Pancreas (tissue), 10 donors: ENCODE measurements around the gene NSD1. TPM values are rescaled to one million over a fixed set of nuclear protein-coding genes. Genes with fewer than 3 reads are reported as not detected.
"Not testable (repeated sequence)": the region's sequence is repeated elsewhere in the genome, so short reads cannot be mapped to it uniquely, and the experiment has no call there.

ENCODE experiments used
- ATAC-seq, 4 donors: fragments of 200-7000 bp; cut with Tn5 transposase; one replicate each; pipeline versions ENCODE4 v1.8.0 to v1.9.1; 2020; ENCODE audit warnings: mild to moderate bottlenecking in 4 of 4, moderate library complexity in 4 of 4
- DNase-seq, 6 donors: peaks; one replicate each; pipeline ENCODE4 v3.0.0-alpha.2; 2020
- FAIRE-seq: peaks from 2 replicates; lab custom pipeline; 2012; peaks lifted over from hg19 to GRCh38; lab: Jason Lieb, UNC
- H3K27ac ChIP-seq, 4 donors: fragments of 200-600 bp; sonication (generic); 1 replicate in 3 of 4; 2 replicates in 1 of 4; pipeline versions ENCODE4 v1.5.0 to v1.8.0; 2020
- H3K27me3 ChIP-seq, 4 donors: fragments of 200-600 bp; one replicate each; pipeline ENCODE4 v1.8.0; 2021
- H3K36me3 ChIP-seq, 3 donors: fragments of 200-600 bp; sonication (generic) in 1 of 3; one replicate each; pipeline versions ENCODE4 v1.5.0 to v1.8.0; 2020 to 2021
- H3K4me1 ChIP-seq, 3 donors: fragments of 200-600 bp; one replicate each; pipeline ENCODE4 v1.8.0; 2021
- H3K4me3 ChIP-seq, 4 donors: fragments of 200-600 bp; sonication (generic) in 2 of 4; one replicate each; pipeline versions ENCODE4 v1.5.0 to v1.8.0; 2020 to 2021
- H3K9me3 ChIP-seq, 4 donors: fragments of 200-600 bp; one replicate each; pipeline ENCODE4 v1.8.0; 2021
- CTCF ChIP-seq, 4 donors: fragments of 200-600 bp; sonication (generic) in 3 of 4; IDR thresholded peaks; one replicate each; pipeline versions ENCODE4 v1.5.0 to v1.8.0; 2021; ENCODE audit warnings: antibody characterized with exemption in 4 of 4
- WGBS, 2 donors: extraction: QIAGEN DNeasy Blood & Tissue Kit; methylation state at CpG; one replicate each; pipeline ENCODE4 v1.1.7; 2013; 5-methylcytosine and 5-hydroxymethylcytosine counted together
- intact Hi-C, 3 donors: fragments of 100-400 bp; cut with DNase I; formaldehyde crosslinking; loops; one replicate each; pipeline versions ENCODE4 v1.11.1 to v1.14.2; 2022
- polyA plus RNA-seq, 2 donors: library from polyadenylated mRNA; stranded (reverse); fragments of 200-250 nt; gene quantifications; one replicate each; pipeline ENCODE4 v1.2.3, GENCODE V29; 2013
- total RNA-seq, 6 donors: library from RNA; stranded (reverse); fragmentation: NEBNext Ultra II Directional in 4 of 6; extraction: Animal tissue kit (Norgen Biotek cat#: 25700) in 4 of 6; gene quantifications; one replicate each; pipeline versions ENCODE4 v1.2.1 to v1.2.4, GENCODE V29; 2021 to 2023
- donor health status: healthy with polysubstance abuse.
- donor health status: DM: no; HTN: no; CAD: no; lungs with moderate emphysema.
- donor health status: DM: no; HTN: no; CAD: no.
- donor health status: control.
- donor health status: control.
- donor health status: Bipolar disorder and iron deficiency.
- donor health status: DM: yes; HTN: yes; CAD: no.
- donor health status: DM: no; HTN: no; CAD: no.
- donor health status: DM: no; HTN: no; CAD: no.
- donor health status: DM: yes; HTN: yes; CAD: no.

Gene NSD1
- total and polyA plus RNA-seq, 8 donors: 6.9 to 51.2 (median 33.5) TPM

- no peak for FAIRE-seq
- no peak for ATAC-seq
- Histone ChIP-seq H3K4me1 (no peaks in the 10 kb centered on the region), H3K27ac (no peak overlapping the region), H3K9me3 (no peaks in the 10 kb centered on the region), H3K27me3 (no peaks in the 10 kb centered on the region), H3K4me3 (no peak overlapping the region), H3K36me3 (peaks cover 0 to 22% (median 15%) of the 10 kb centered on the region in 3 donors)
- TF ChIP-seq CTCF (IDR thresholded peaks at IDR 0.05): no peak
- DNase-seq: no peak
- intact Hi-C loops: no loop called here
- WGBS, 2 donors: 91 to 94% methylated on average over 5 of the region's 5 CpGs
These were observed 108.7 kb downstream of the NSD1 start for GRCh38 chr5:177242304-177242703.

- intact Hi-C loops: no loop called here
- Histone ChIP-seq H3K4me1 (no peaks in the 10 kb centered on the region), H3K36me3 (peaks cover 0 to 56% (median 14%) of the 10 kb centered on the region in 3 donors), H3K27ac (no peak overlapping the region), H3K9me3 (no peaks in the 10 kb centered on the region), H3K4me3 (no peak overlapping the region), H3K27me3 (no peaks in the 10 kb centered on the region)
- 62 to 66% methylated on average over 8 of the region's 8 CpGs for WGBS, 2 donors
- ATAC-seq (peak in 2 of 4 donors; percentile 16 to 32), DNase-seq (no peak), FAIRE-seq (no peak)
- TF ChIP-seq CTCF (IDR thresholded peaks at IDR 0.05): no peak
These were observed 116.4 kb downstream of the NSD1 start for GRCh38 chr5:177249761-177250537.

- intact Hi-C loops: no loop called here
- H3K9me3 ChIP-seq: no peaks in the 10 kb centered on the region
- DNase-seq (no peak), ATAC-seq (no peak), FAIRE-seq (no peak)
- H3K27ac ChIP-seq: no peak overlapping the region
- no peak overlapping the region for H3K4me3 ChIP-seq
- H3K36me3 ChIP-seq: peaks cover 1 to 40% (median 4%) of the 10 kb centered on the region in 3 donors
- TF ChIP-seq CTCF (IDR thresholded peaks at IDR 0.05): no peak
- no peaks in the 10 kb centered on the region for H3K4me1 ChIP-seq
- WGBS, 2 donors: 88 to 95% methylated on average over 1 of the region's 1 CpG
- H3K27me3 ChIP-seq: no peaks in the 10 kb centered on the region
These were observed 119.7 kb downstream of the NSD1 start for GRCh38 chr5:177253252-177253651.

GRCh38 chr5:177256296-177256695 is 122.7 kb downstream of the NSD1 start:
- H3K27me3 ChIP-seq: no peaks in the 10 kb centered on the region
- DNase-seq: peak in 1 of 6 donors; percentile 29
- peaks cover 4 to 60% (median 7%) of the 10 kb centered on the region in 3 donors for H3K36me3 ChIP-seq
- peaks cover 0 to under 1% (median 0%) of the 10 kb centered on the region in 3 donors for H3K4me1 ChIP-seq
- no peak for TF ChIP-seq CTCF (IDR thresholded peaks at IDR 0.05)
- H3K4me3 ChIP-seq: no peak overlapping the region
- WGBS, 2 donors: 46 to 48% methylated on average over 5 of the region's 5 CpGs
- no peak for FAIRE-seq
- peak in 2 of 4 donors; percentile 18 to 56 for ATAC-seq
- no peaks in the 10 kb centered on the region for H3K9me3 ChIP-seq
- intact Hi-C loops: no loop called here
- no peak overlapping the region for H3K27ac ChIP-seq

GRCh38 chr5:177258711-177259110 is 125.1 kb downstream of the NSD1 start:
- peaks cover 0 to 42% (median 7%) of the 10 kb centered on the region in 3 donors for H3K36me3 ChIP-seq
- WGBS, 2 donors: 95 to 96% methylated on average over 7 of the region's 7 CpGs
- DNase-seq: not testable (repeated sequence)

More at GRCh38 chr5:177258711-177259110, 125.1 kb downstream of the NSD1 start:
- H3K27me3 ChIP-seq, H3K9me3 ChIP-seq, intact Hi-C loops, H3K27ac ChIP-seq, ATAC-seq, H3K4me3 ChIP-seq, H3K4me1 ChIP-seq, FAIRE-seq: not testable (repeated sequence)
